ENCODE results near the gene RAPSN. TPM values are rescaled to one million over a fixed set of nuclear protein-coding genes. Genes with fewer than 3 reads are reported as not detected.

The RAPSN gene
- total and polyA plus RNA-seq, 2 experiments from 2014 or later = 0.17 to 0.23 TPM

DNA sequence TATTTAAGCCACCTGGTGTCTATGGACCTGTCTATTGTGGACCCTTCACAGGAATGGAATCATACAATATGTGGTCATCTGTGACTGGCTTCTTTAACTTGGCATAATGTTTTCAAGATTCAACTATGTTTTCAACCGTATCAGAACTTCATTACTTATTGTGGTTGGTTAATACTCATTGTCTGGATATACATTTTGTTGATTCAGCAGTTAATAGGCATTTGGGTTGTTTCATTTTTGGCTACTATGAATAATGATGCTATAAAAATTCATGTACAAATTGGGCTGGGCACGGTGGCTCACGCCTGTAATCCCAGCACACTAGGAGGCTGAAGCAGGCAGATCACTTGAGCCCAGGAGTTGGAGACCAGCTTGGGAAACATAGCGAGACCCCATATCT is 2.5 kb upstream of the RAPSN start:
- TF ChIP-seq, protein P1, sequence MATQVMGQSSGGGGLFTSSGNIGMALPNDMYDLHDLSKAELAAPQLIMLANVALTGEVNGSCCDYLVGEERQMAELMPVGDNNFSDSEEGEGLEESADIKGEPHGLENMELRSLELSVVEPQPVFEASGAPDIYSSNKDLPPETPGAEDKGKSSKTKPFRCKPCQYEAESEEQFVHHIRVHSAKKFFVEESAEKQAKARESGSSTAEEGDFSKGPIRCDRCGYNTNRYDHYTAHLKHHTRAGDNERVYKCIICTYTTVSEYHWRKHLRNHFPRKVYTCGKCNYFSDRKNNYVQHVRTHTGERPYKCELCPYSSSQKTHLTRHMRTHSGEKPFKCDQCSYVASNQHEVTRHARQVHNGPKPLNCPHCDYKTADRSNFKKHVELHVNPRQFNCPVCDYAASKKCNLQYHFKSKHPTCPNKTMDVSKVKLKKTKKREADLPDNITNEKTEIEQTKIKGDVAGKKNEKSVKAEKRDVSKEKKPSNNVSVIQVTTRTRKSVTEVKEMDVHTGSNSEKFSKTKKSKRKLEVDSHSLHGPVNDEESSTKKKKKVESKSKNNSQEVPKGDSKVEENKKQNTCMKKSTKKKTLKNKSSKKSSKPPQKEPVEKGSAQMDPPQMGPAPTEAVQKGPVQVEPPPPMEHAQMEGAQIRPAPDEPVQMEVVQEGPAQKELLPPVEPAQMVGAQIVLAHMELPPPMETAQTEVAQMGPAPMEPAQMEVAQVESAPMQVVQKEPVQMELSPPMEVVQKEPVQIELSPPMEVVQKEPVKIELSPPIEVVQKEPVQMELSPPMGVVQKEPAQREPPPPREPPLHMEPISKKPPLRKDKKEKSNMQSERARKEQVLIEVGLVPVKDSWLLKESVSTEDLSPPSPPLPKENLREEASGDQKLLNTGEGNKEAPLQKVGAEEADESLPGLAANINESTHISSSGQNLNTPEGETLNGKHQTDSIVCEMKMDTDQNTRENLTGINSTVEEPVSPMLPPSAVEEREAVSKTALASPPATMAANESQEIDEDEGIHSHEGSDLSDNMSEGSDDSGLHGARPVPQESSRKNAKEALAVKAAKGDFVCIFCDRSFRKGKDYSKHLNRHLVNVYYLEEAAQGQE (IDR thresholded peaks at IDR 0.05; ENCODE audit: unreplicated experiment) = no peak
- TF ChIP-seq ZNF114 (CRISPR knock-in tag; IDR thresholded peaks at IDR 0.05) (no peak), POLR2AphosphoS5 (IDR thresholded peaks at IDR 0.05; ENCODE audit: low read depth) (no peak), EZH2 (IDR thresholded peaks at IDR 0.05; ENCODE audit: low read depth, unreplicated experiment) (no peak), STAT1 (IDR thresholded peaks at IDR 0.05; ENCODE audit: unreplicated experiment) (no peak), EZH2phosphoT487 (IDR thresholded peaks at IDR 0.05; ENCODE audit: unreplicated experiment) (no peak), ZNF331 (CRISPR knock-in tag; IDR thresholded peaks at IDR 0.05; ENCODE audit: low read depth) (no peak), CREB1 (CRISPR knock-in tag; IDR thresholded peaks at IDR 0.05; ENCODE audit: low read depth) (no peak), NANOG (IDR thresholded peaks at IDR 0.05; ENCODE audit: borderline replicate concordance) (no peak), JUNB (IDR thresholded peaks at IDR 0.05; ENCODE audit: unreplicated experiment) (no peak)
- TF ChIP-seq, protein P2, sequence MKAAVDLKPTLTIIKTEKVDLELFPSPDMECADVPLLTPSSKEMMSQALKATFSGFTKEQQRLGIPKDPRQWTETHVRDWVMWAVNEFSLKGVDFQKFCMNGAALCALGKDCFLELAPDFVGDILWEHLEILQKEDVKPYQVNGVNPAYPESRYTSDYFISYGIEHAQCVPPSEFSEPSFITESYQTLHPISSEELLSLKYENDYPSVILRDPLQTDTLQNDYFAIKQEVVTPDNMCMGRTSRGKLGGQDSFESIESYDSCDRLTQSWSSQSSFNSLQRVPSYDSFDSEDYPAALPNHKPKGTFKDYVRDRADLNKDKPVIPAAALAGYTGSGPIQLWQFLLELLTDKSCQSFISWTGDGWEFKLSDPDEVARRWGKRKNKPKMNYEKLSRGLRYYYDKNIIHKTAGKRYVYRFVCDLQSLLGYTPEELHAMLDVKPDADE (IDR thresholded peaks at IDR 0.05) = no peak
- TF ChIP-seq, protein P3, sequence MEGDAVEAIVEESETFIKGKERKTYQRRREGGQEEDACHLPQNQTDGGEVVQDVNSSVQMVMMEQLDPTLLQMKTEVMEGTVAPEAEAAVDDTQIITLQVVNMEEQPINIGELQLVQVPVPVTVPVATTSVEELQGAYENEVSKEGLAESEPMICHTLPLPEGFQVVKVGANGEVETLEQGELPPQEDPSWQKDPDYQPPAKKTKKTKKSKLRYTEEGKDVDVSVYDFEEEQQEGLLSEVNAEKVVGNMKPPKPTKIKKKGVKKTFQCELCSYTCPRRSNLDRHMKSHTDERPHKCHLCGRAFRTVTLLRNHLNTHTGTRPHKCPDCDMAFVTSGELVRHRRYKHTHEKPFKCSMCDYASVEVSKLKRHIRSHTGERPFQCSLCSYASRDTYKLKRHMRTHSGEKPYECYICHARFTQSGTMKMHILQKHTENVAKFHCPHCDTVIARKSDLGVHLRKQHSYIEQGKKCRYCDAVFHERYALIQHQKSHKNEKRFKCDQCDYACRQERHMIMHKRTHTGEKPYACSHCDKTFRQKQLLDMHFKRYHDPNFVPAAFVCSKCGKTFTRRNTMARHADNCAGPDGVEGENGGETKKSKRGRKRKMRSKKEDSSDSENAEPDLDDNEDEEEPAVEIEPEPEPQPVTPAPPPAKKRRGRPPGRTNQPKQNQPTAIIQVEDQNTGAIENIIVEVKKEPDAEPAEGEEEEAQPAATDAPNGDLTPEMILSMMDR (conservative IDR thresholded peaks at IDR 0.05; ENCODE audit: low read depth in 2 of 2) = no peak
- TF ChIP-seq, protein P4, sequence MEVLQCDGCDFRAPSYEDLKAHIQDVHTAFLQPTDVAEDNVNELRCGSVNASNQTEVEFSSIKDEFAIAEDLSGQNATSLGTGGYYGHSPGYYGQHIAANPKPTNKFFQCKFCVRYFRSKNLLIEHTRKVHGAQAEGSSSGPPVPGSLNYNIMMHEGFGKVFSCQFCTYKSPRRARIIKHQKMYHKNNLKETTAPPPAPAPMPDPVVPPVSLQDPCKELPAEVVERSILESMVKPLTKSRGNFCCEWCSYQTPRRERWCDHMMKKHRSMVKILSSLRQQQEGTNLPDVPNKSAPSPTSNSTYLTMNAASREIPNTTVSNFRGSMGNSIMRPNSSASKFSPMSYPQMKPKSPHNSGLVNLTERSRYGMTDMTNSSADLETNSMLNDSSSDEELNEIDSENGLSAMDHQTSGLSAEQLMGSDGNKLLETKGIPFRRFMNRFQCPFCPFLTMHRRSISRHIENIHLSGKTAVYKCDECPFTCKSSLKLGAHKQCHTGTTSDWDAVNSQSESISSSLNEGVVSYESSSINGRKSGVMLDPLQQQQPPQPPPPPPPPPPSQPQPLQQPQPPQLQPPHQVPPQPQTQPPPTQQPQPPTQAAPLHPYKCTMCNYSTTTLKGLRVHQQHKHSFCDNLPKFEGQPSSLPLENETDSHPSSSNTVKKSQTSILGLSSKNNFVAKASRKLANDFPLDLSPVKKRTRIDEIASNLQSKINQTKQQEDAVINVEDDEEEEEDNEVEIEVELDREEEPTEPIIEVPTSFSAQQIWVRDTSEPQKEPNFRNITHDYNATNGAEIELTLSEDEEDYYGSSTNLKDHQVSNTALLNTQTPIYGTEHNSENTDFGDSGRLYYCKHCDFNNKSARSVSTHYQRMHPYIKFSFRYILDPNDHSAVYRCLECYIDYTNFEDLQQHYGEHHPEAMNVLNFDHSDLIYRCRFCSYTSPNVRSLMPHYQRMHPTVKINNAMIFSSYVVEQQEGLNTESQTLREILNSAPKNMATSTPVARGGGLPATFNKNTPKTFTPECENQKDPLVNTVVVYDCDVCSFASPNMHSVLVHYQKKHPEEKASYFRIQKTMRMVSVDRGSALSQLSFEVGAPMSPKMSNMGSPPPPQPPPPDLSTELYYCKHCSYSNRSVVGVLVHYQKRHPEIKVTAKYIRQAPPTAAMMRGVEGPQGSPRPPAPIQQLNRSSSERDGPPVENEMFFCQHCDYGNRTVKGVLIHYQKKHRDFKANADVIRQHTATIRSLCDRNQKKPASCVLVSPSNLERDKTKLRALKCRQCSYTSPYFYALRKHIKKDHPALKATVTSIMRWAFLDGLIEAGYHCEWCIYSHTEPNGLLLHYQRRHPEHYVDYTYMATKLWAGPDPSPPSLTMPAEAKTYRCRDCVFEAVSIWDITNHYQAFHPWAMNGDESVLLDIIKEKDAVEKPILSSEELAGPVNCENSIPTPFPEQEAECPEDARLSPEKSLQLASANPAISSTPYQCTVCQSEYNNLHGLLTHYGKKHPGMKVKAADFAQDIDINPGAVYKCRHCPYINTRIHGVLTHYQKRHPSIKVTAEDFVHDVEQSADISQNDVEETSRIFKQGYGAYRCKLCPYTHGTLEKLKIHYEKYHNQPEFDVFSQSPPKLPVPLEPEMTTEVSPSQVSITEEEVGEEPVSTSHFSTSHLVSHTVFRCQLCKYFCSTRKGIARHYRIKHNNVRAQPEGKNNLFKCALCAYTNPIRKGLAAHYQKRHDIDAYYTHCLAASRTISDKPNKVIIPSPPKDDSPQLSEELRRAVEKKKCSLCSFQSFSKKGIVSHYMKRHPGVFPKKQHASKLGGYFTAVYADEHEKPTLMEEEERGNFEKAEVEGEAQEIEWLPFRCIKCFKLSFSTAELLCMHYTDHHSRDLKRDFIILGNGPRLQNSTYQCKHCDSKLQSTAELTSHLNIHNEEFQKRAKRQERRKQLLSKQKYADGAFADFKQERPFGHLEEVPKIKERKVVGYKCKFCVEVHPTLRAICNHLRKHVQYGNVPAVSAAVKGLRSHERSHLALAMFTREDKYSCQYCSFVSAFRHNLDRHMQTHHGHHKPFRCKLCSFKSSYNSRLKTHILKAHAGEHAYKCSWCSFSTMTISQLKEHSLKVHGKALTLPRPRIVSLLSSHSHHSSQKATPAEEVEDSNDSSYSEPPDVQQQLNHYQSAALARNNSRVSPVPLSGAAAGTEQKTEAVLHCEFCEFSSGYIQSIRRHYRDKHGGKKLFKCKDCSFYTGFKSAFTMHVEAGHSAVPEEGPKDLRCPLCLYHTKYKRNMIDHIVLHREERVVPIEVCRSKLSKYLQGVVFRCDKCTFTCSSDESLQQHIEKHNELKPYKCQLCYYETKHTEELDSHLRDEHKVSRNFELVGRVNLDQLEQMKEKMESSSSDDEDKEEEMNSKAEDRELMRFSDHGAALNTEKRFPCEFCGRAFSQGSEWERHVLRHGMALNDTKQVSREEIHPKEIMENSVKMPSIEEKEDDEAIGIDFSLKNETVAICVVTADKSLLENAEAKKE (CRISPR knock-in tag; IDR thresholded peaks at IDR 0.05) = no peak
- DNase-seq (ENCODE audit: low spot score) (no peak), ATAC-seq (no peak)
- Histone ChIP-seq H3K27ac (ENCODE audit: low read depth) (no peak overlapping the region), H3K4me1 (ENCODE audit: insufficient read depth) (no peaks in the 10 kb centered on the region), H3K9me2 (ENCODE audit: insufficient read depth) (no peaks in the 10 kb centered on the region), H3K4me2 (no peak overlapping the region), H4K20me1 (replicated peaks; ENCODE audit: insufficient read depth) (no peaks in the 10 kb centered on the region), H2AFZ (no peak overlapping the region), H3K27me3 (ENCODE audit: insufficient read depth) (no peaks in the 10 kb centered on the region), H3K36me3 (ENCODE audit: insufficient read depth) (no peaks in the 10 kb centered on the region), H3F3A (replicated peaks; ENCODE audit: low read depth) (peaks cover 5% of the 10 kb centered on the region; the same call in 1 of the 2 replicates), H3K79me2 (replicated peaks; ENCODE audit: insufficient read depth) (no peaks in the 10 kb centered on the region), H3K4me3 (no peak overlapping the region)
- Mint-ChIP-seq H3K9me3 (peaks cover 4% of the 10 kb centered on the region; the same call in 1 of the 3 replicates), H3K27ac (no peak overlapping the region), H3K27me3 (ENCODE audit: insufficient read depth, low read depth, poor library complexity) (peaks cover 3% of the 10 kb centered on the region), H3K36me3 (ENCODE audit: low read depth) (peaks cover 2% of the 10 kb centered on the region; the same call in 1 of the 3 replicates), H3K4me3 (no peak overlapping the region), H3K4me1 (0 out of 3 replicates have a peak, but pooled peaks cover 2% of the 10 kb centered on the region)
